Endothelial cell (in vitro differentiated cells): ENCODE results near the gene OPA3. TPM values are rescaled to one million over a fixed set of nuclear protein-coding genes. Genes with fewer than 3 reads are reported as not detected.
"Not testable (repeated sequence)": the region's sequence is repeated elsewhere in the genome, so short reads cannot be mapped to it uniquely, and the experiment has no call there.

Experiments
- DNase-seq: peaks from one replicate; pipeline ENCODE4 v3.0.0; 2021; ENCODE audit warnings: low spot score
- H3K27ac Mint-ChIP-seq: one replicate; pipeline ENCODE4 v1.8.0; 2021; ENCODE audit warnings: mixed read lengths, inconsistent platforms; ENCODE audit not compliant: unreplicated experiment
- H3K27me3 Mint-ChIP-seq: one replicate; pipeline ENCODE4 v1.8.0; 2021; ENCODE audit warnings: mild to moderate bottlenecking, moderate library complexity, mixed read lengths, inconsistent platforms; ENCODE audit not compliant: unreplicated experiment
- H3K36me3 Mint-ChIP-seq: one replicate; pipeline ENCODE4 v1.8.0; 2021; ENCODE audit warnings: mild to moderate bottlenecking, low read depth, mixed read lengths, inconsistent platforms; ENCODE audit not compliant: unreplicated experiment
- H3K4me1 Mint-ChIP-seq: one replicate; pipeline ENCODE4 v1.8.0; 2021; ENCODE audit warnings: mild to moderate bottlenecking, mixed read lengths, inconsistent platforms; ENCODE audit not compliant: unreplicated experiment
- H3K4me3 Mint-ChIP-seq: one replicate; pipeline ENCODE4 v1.8.0; 2021; ENCODE audit warnings: mild to moderate bottlenecking, mixed read lengths, inconsistent platforms; ENCODE audit not compliant: unreplicated experiment
- H3K9me3 Mint-ChIP-seq: one replicate; pipeline ENCODE4 v1.8.0; 2021; ENCODE audit warnings: mixed read lengths, inconsistent platforms; ENCODE audit not compliant: unreplicated experiment
- CTCF ChIP-seq: fragments of 200-600 bp; sonication (generic); IDR thresholded peaks from one replicate; pipeline ENCODE4 v1.5.0; 2021; ENCODE audit warnings: antibody characterized with exemption; ENCODE audit not compliant: unreplicated experiment
- long read RNA-seq: library from polyadenylated mRNA; unstranded; transcript quantifications from one replicate; pipeline ENCODE4 v2.0.0, GENCODE V29; 2020; ENCODE audit not compliant: unreplicated experiment
- total RNA-seq: library from RNA; stranded (reverse); fragmentation: NEBNext Ultra II Directional; extraction: Animal tissue kit (Norgen Biotek cat#: 25700); gene quantifications from one replicate; pipeline ENCODE4 v1.2.1, GENCODE V29; 2021; ENCODE audit not compliant: unreplicated experiment

Gene OPA3
- total RNA-seq, result 13.4 TPM
- long read RNA-seq, full-length matches to known transcripts, result 6 of 10 reads
- long read RNA-seq, partial matches to known transcripts, result 0 of 10 reads
- long read RNA-seq, other reads (novel, unspliced or antisense), result 4 of 10 reads

- H3K27ac Mint-ChIP-seq, result peak within 1 kb of the TSS; percentile 98
- H3K27me3 Mint-ChIP-seq, result peaks cover 5% of the 10 kb centered on the region
- H3K4me3 Mint-ChIP-seq, result peak within 1 kb of the TSS; percentile 90
These were observed at the start of gene OPA3 for GRCh38 chr19:45584332-45585157. Gene OPA3, minus strand, starts transcription at chr19:45584802. Its CDS starts 38 bp downstream, at chr19:45584764.

GRCh38 chr19:45632468-45633196 lies 48.0 kb upstream of the OPA3 start:
- Mint-ChIP-seq H3K27me3 (peaks cover 3% of the 10 kb centered on the region), H3K4me3 (peak overlapping the region; percentile 21), H3K27ac (peak overlapping the region; percentile 30), H3K9me3 (no peaks in the 10 kb centered on the region), H3K4me1 (peaks cover 5% of the 10 kb centered on the region), H3K36me3 (no peaks in the 10 kb centered on the region)
- TF ChIP-seq CTCF, result no peak
- peak; percentile 91 for DNase-seq

More at GRCh38 chr19:45584332-45585157, at the start of gene OPA3:
- no peaks in the 10 kb centered on the region for H3K9me3 Mint-ChIP-seq
- TF ChIP-seq CTCF, result peak; percentile 40
- peak; percentile 93 for DNase-seq
- peaks cover 25% of the 10 kb centered on the region for H3K4me1 Mint-ChIP-seq
- peaks cover 13% of the 10 kb centered on the region for H3K36me3 Mint-ChIP-seq

- H3K9me3 Mint-ChIP-seq, result no peaks in the 10 kb centered on the region
- peaks cover 3% of the 10 kb centered on the region for H3K36me3 Mint-ChIP-seq
- peaks cover 5% of the 10 kb centered on the region for H3K4me1 Mint-ChIP-seq
- H3K4me3 Mint-ChIP-seq, result no peak overlapping the region
- no peak for DNase-seq
- H3K27me3 Mint-ChIP-seq, result peaks cover 11% of the 10 kb centered on the region
- H3K27ac Mint-ChIP-seq, result no peak overlapping the region
- no peak for TF ChIP-seq CTCF
These were observed 45.9 kb upstream of the OPA3 start for GRCh38 chr19:45630463-45630862.

- no peak overlapping the region for H3K27ac Mint-ChIP-seq
- DNase-seq, result no peak
These were observed 45.1 kb upstream of the OPA3 start for GRCh38 chr19:45629704-45630103.

GRCh38 chr19:45628219-45628618 lies 43.6 kb upstream of the OPA3 start:
- H3K4me3 Mint-ChIP-seq, H3K27ac Mint-ChIP-seq, H3K9me3 Mint-ChIP-seq, DNase-seq, H3K4me1 Mint-ChIP-seq: not testable (repeated sequence)
- Mint-ChIP-seq H3K27me3 (peaks cover 11% of the 10 kb centered on the region), H3K36me3 (peaks cover 12% of the 10 kb centered on the region)

More at GRCh38 chr19:45629704-45630103, 45.1 kb upstream of the OPA3 start:
- Mint-ChIP-seq H3K4me3 (no peak overlapping the region), H3K27me3 (peaks cover 12% of the 10 kb centered on the region), H3K9me3 (no peaks in the 10 kb centered on the region), H3K4me1 (peaks cover 5% of the 10 kb centered on the region), H3K36me3 (peaks cover 4% of the 10 kb centered on the region)
- no peak for TF ChIP-seq CTCF
